Fibroblast of gingiva (primary cell): Measurements from ENCODE around the gene CYP19A1.

ENCODE experiments used
- DNase-seq: peaks from one replicate; pipeline ENCODE4 v3.0.0-alpha.2; 2011; ENCODE audit warnings: low read depth

CYP19A1 gene

DNA sequence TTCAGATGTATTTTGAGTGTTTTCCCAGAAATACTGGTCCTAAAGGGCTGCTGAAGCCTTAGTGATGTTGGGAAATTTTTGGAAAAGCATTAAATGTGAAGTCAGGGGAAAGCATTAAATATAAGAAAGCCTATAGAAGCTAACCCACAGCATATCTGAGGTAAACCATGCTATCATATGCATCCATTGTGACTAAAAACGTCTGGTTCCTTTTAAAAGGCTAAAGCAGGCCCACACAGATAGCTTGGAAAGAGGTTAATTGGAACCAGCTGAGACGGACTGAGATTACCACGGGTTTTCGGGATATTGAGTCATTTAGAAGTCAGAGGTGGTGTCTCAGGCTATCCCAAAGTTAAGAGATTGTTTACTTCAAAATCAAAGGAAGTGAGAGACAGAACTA is 78.2 kb downstream of the CYP19A1 start:
- peak; percentile 72 for DNase-seq

DNA sequence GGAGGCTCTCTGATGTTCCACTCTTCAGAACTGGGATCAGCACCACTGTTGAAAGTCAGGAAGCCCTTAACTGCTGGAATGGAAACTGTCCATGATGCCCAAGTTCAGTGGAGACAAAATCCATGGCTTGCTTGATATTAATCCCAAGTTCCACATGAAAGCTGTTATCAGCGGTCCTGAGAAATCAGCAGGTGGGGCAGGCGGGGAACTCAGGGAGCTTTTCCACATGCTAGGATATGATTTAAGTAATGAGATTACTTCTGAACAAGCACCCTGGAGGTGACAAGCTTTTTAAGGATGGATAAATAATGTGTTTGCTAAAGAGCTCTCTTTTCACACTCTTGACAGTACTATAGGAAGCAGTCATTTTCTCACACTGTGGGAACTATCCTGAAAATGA is 82.9 kb downstream of the CYP19A1 start:
- DNase-seq: no peak

DNA sequence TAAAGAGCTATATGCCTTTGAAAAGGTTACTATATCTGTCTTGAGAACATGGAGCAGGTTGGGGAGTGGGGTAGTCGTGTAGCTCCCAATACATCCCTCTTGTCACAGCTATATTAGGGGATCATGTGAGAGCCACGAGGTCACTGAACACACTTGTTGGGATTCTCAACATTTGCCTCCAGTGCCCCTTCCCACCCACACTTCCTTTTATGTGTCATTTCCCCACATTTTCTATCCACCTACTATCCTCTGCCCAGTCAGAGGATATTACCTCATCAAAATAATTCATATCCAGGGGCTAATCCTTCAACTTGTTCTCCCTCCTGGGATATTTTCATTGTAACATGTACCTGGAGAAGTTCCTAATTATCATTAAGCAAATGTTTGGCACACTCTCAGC is 85.0 kb downstream of the CYP19A1 start:
- DNase-seq: no peak

DNA sequence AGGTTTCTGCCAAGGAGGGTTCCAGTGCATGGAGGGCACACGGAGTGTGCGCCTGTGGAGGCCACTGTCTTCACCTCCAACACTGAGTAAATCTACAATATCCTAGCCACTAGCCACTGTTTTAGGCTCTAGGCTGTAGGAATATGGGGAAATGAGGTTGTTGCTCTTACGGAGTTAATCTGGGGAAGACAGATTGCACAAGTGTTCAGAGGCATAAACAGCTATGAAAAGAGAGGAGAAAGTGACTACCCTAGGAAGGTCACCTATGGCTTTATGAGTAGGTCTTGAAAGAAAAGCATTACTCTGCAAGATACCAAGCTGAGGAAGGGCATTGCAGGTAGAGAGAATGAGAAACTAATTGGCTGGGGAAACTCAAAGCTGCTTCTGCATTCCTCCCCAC is 85.7 kb downstream of the CYP19A1 start:
- no peak for DNase-seq

DNA sequence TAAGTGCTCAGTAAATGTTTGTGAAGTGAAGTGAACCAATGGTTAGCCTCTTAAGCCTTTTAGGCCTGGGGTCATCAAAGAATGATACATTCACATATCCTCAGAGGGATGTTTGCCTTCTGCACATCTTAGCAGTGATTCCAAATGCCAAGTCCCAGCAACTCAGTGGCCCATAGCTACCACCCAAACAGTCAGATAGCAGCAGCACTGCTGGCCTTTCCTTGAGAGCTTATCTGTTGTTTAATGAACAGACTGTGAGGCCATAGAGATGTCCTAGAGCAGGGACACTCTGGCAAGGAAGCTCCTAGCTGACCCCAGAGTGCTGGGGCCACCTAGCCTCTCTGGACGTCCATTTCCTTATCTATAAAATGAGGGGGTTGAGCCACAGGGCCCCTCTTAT is 86.8 kb downstream of the CYP19A1 start:
- no peak for DNase-seq

DNA sequence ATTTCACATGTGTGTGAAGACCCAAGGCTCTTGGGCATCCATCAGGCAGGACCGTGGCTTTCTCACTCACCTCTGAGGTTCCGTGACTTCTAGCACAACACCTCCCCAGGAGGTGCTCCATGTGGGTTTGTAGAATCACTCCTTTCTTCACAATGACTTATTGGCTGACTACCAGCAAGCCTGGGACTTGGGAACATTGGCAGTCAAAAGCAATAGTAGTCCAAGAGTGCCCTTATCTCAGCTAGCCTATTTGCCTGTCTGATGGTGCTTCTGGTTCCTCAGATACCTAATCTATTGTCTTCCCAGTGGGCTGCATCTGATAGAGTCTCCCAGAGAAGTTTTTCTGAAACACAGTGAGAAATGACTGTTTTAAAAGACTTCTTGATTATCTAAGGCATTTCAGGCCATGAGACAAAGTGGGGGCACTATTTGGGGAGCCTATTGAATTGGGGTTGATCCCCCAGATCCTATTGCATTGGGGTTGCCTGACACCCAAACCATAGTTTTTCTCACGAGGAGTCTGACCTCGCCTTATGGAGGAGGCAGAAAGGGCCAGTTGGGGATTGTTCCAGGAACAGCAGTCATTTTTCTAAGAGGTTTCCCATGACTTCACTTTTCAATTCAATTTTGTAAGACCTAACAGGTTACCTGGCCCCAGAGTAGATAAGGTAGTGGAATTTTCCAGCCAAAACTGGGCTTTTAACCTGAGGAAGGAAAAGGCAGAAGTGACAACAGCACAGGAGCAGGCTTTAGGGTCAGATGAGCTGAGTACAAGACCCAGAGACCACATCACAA is 88.0 kb downstream of the CYP19A1 start:
- no peak for DNase-seq

DNA sequence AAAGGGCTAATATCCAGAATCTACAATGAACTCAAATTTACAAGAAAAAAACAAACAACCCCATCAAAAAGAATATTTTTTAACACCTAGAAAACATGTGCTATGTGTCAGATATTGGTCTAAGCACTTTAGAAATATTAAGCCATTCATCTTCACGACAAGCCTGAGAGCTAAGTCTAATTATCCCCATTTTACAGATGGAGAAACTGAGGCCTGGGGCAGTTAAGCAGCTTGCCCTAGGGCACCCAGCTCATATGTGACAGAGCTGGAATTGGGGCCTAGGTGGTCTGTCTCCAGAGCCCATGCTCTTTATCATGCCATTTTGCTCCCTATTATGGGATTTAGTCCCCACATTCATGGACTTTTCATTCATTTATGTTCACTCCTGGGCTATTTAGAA is 92.8 kb downstream of the CYP19A1 start:
- no peak for DNase-seq

DNA sequence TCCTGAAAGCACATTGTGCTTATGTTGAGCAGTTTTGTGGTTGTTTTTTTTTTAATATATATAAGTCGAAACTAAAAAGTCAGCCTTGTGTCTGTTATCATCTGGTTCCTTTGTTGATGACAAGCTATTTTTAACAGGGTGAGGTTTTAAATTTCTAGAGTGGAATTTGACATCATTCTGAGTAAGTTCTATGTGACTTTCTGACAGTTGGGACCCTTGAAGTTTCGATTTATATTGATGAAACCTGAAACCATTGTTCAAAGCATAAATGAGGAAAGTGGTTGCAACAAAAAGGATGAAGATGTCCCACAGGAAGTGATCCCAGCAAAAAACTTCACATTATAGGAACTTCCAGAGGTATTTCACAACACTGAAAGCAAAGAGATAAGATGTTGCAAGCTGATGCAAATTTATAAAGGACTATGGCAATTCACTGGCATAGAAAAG is 94.0 kb downstream of the CYP19A1 start:
- DNase-seq: peak; percentile 56

DNA sequence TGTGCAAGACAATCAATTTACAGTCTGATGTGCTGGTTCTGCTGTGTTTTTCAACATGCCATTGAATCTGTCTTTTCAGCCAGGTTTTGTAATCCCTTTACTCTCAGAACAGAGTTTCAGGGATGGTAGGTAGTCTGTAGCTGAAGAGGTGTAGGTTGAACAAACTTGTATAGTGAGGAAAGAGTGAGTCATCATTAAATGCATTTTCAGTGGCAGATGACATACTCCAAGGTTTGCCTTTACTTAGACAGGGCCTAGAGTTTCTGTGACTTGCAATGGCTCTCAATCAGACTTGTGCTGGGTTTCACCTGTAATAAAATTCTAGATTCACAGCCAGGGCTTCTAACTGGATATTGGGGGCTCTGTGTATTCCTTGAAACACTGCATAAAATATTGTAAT is 94.6 kb downstream of the CYP19A1 start:
- DNase-seq: no peak

DNA sequence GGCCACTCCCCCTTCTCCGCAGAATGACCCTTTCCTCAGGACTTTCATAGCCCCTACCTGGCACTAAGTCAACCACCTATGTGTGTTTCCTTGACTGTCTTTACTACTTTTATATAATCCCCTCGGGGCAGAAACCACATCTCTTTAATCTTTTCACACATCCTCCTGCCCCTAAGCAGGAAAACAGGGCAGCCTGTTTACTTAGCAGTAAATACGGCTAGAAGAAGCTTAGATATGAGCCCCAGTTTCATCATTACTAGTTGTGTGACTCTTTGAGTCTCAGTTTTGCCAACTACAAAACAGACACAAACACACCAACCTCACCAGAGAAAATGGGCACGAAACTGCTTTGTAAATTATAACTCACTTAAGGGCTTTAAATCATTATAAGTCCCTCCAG is 98.3 kb downstream of the CYP19A1 start:
- no peak for DNase-seq

DNA sequence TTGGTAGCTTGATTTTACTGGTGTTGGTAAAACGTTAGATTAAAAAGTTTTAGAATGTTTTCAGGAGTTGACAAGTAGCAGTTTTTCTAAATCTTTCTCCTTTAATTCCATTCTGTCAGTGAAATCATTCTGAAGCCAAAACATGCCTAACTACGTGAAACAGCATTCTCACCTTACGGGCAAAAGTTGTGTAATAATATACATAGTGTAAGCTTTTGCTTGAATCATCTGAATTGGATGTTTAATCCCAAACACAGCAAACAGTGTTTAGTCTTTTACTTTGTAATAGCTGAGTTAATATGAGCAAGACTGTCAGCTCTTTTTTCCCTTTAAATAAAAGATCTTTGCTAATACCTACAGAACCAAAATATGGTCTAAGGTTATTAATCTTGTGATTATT is 100.6 kb downstream of the CYP19A1 start:
- DNase-seq: peak; percentile 12

DNA sequence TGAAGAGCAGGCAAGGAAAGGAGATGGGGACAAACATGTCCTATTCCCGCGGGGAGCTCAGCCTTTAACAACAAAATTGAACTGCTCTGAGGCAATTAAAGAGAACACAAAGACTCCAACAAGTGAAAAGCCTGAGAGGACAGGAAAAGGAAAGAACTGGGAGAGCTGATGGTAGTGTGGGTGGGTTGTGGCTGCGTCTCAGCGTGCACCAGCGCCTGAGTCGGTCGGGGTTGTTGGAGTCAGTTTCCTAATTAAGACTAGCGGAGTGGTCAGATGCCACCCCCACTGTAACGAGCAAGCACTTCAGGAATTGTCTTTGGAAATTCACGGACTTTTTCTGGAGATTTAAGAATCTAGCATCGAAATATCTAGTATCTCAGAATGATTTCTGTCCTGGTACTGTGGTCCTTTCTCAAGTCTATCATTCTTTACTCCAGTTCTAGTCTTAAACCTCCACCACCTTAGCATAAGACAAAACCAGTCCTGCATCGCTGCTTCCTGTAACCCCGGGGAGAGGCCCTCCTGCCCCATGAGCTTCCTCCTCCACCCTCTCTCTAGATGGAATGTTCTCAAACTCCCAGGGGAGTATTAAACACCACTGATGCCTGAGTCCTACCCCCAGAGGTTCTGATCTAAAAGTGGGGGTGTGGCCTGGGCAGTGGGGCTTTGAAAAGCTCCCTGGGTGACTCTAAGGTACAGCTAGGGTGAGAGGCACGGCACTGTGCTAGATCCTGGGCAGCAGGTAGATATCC is 104.0 kb downstream of the CYP19A1 start:
- no peak for DNase-seq

DNA sequence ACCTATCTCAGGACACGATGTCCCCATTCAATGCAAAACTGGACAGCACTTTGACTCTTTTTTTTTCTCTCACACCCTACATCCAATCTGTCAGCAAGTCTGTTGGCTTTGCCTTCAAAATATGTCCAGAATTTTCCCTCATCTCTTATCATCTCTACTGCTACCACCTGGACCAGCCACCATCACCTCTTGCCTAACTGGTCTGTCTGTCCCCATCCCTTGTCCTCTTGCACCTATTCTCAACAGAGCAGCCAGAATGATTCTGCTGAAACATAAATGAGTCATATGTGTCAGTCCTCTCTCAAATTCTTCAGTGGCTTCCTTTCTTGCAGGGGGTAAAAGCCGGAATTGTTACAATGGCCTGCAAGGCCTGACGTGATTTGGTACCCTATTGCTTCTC is 105.8 kb downstream of the CYP19A1 start:
- no peak for DNase-seq

DNA sequence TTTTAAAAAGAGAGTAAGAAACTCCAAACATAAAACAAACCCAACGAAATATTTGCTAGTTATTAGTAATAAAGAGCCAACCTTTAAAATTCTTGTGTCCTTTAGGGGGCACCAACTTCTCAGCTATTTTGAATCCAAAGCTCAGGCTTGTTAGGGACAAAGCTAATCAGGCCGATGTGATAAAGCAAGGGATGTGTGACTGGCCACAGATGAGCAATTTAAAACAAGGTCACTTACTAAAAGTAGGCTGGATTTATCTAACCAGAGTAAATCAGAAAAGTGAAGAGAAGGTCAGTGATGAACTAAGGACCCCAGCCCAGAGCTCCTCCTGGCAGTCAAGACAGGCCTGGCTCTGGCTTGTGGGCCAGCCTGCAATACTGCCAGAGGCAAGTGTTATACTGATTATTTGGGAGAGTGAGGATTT is 108.5 kb downstream of the CYP19A1 start:
- peak; percentile 70 for DNase-seq

DNA sequence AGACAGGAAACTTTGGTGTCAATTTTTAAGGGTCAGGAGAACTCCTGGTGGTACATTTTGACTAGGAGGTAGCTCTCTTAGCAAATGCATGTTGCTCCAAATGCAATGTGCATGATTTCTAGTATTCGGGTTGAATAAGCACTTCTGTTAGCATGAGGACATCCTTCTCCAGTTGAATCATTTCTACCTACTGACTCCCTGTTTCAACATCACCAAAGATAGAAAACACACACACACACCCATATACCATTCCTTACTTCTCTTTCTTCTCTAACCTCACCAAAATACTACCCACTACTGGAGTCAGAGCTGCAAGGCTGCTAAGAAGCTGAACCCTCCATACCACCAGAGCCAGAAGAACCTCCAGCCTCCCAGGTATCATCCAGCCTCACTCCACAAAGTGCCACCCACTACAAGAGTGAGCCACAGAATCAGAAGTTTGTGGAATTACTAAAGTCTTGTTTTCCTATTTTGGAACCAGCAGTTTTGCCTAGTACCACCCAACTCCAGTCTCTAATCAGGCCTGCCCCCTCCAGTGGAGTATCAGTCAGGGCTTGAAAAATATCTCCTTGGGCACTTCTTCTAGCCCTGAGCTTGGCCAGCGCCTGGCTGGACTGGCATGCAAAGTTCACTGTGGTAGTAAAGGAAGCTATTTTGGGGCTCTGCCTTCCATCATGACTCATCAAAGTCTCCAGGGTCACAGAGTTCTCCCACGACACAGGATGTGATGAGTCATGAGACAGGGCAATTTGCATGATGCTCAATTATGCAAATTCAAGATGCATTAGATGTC is 110.3 kb downstream of the CYP19A1 start:
- DNase-seq: peak; percentile 96

DNA sequence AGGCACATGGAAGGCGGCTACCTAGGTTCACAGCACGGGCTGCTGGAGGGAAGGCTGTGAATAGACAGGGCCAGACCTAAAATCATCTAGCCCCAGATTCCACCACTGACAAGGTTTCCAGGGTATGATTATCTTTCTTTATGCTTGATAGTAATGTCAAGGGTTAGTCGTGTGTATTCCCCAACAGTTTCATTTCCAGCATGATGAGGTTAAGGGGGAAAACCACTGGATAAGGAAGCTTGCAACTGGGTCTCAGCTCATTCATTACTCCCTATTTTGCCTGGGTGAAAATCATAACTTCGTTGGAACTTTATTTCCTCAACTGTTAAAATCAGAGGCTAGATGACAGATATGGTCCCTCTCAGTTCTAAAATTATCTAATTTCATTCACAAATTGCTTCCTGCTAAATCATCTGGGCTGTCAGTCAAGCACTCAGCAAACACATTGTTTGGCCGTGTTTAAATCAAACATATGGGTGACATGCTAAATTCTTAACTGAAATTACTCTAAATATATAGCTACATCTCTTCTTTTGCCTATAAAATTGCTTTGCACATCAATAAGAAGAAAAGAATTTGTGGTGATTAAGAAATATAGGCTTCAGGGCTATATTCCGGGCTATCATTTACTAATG is 111.7 kb downstream of the CYP19A1 start:
- DNase-seq: no peak

DNA sequence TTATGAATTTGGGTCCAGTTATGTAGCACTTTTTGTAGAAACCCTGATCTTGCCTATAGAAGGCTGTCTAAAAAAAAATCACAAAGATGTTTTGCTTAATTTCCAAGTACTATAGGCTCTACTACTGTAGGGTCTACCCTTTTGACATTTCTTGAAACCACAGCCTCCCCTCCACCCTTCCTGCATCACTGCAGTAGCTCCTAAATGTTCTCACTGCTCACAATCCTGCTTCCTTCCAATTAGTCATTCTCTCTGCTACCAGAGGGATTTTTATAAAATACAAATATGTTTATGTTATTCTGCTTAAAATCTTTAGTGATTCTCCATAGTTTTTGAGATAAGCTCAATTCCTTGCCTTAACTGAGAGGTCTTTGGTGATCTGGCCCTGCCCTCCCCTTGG is 114.0 kb downstream of the CYP19A1 start:
- DNase-seq: peak; percentile 35

DNA sequence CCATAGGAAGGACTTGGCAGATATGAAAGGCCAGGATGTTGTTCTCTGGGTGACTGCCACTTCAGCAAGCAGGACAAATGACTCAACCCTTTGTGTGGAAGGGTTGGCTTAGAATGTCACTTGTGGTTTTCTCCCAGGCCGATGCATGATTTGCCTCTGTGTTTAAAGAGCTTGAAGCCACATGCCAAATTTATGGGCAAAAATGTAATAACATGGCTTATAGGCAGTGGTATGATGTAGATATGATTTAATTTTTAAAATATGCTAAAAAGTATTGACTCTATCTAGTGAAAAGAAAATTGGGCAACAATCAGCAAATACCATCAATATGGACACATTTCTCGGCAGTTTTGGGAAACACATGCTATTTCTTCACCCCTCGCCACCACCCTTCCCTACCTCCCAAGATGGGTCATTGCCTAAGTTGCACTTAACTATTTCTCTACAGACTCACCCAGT is 114.6 kb downstream of the CYP19A1 start:
- DNase-seq: peak; percentile 100

DNA sequence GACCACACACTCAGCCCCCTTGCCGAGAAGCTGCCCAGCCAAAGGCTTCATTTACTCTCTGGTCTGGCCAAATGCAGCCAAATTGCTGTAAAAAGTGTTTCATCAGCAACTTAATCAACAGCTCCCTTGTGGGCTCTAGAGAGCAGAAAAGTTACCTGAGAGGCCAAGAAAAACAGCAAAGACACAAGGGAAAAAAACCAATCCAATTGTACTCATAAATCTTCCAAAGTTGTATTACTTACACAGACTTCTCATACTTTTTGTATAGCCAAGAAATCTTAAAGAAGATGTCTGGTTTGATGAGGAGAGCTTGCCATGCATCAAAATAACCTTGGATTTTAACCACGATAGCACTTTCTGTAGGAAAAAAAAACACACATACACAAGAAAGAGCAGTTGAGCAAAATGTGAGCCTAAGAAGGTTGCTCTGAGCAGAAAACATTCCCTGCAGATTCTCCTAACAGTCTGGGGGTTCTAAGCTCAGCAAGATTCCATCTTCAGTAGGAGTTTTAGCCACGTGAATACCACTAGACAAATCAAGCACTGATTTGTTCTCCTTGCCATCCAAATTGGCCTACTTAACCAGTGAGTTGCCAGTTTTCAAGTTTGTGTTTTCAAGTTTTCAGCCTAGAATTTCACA is 120.0 kb downstream of the CYP19A1 start:
- peak; percentile 56 for DNase-seq

DNA sequence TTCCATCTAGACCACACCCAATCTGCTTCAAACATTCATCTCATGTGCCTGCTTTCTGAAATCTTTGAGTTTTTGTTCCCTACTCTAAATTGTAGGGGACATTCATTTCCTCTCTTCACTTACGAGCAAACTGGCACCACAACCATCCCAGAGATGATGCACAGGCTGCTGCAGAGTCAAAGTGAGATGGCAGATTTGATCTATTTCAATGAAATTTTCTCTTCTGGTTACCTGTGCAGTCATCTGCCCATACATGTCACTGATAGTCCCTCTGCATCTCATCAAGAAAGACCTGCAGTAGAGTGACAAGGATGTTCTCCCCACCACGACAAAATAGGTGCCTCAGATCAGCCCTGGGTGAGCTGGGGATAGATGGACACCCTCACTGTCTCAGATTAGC is 125.5 kb downstream of the CYP19A1 start:
- DNase-seq: no peak

DNA sequence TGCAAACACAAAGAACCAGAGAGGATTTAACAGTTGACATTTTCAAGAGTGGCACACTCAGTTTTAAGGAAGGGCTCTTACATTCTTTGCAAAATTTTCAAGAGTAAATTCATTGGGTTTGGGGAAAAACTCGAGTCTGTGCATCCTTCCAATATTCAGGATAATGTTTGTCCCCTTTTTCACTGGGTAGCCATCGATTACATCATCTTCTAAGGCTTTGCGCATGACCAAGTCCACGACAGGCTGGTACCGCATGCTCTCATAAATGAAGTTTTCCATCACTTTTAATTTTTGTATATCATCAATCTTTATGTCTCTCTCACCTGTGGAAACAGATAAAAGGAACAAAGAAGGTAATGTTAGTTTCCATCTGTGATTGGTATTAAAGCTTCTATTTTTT is 126.2 kb downstream of the CYP19A1 start:
- DNase-seq: no peak
